ENCODE measurements around the gene LONRF2. TPM values are rescaled to one million over a fixed set of nuclear protein-coding genes. Genes with fewer than 3 reads are reported as not detected.

Gene LONRF2
- total RNA-seq, 1 experiment from 2014 or later: not detected

- DNase-seq: no peak
- Histone ChIP-seq H3K27me3 (replicated peaks; ENCODE audit: control insufficient read depth, insufficient read depth, low read length) (no peaks in the 10 kb centered on the region; the same call in 1 of the 2 replicates), H3K36me3 (ENCODE audit: control insufficient read depth, insufficient read depth, low read length) (no peaks in the 10 kb centered on the region), H3K9me3 (no peaks in the 10 kb centered on the region), H3K4me3 (ENCODE audit: low read depth, low read length) (no peak overlapping the region), H3K4me1 (no peaks in the 10 kb centered on the region)
- BruUV-seq (replicated peaks): no TSS peak
- no peaks in the 10 kb centered on the region for H3K9me3 Mint-ChIP-seq (ENCODE audit: unreplicated experiment)
- H3K4me3 Mint-ChIP-seq (ENCODE audit: unreplicated experiment): no peak overlapping the region
- H3K4me1 Mint-ChIP-seq (ENCODE audit: low read depth, unreplicated experiment): no peaks in the 10 kb centered on the region
- intact Hi-C loops (cut with micrococcal nuclease; ENCODE audit: unreplicated experiment): no loop called here
- ChIA-PET CTCF (no interaction called here), POLR2A (no interaction called here)
- H3K27ac Mint-ChIP-seq (ENCODE audit: unreplicated experiment): no peak overlapping the region
- H3K36me3 Mint-ChIP-seq (ENCODE audit: insufficient read depth, unreplicated experiment): no peaks in the 10 kb centered on the region
- H3K27me3 Mint-ChIP-seq (ENCODE audit: insufficient read depth, unreplicated experiment): peaks cover 14% of the 10 kb centered on the region
- TF ChIP-seq, protein P1, sequence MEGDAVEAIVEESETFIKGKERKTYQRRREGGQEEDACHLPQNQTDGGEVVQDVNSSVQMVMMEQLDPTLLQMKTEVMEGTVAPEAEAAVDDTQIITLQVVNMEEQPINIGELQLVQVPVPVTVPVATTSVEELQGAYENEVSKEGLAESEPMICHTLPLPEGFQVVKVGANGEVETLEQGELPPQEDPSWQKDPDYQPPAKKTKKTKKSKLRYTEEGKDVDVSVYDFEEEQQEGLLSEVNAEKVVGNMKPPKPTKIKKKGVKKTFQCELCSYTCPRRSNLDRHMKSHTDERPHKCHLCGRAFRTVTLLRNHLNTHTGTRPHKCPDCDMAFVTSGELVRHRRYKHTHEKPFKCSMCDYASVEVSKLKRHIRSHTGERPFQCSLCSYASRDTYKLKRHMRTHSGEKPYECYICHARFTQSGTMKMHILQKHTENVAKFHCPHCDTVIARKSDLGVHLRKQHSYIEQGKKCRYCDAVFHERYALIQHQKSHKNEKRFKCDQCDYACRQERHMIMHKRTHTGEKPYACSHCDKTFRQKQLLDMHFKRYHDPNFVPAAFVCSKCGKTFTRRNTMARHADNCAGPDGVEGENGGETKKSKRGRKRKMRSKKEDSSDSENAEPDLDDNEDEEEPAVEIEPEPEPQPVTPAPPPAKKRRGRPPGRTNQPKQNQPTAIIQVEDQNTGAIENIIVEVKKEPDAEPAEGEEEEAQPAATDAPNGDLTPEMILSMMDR (IDR thresholded peaks at IDR 0.05; ENCODE audit: insufficient read depth in 1 of 2, low read depth in 1 of 2, low read length in 1 of 2, severe bottlenecking in 1 of 2, unreplicated experiment in 1 of 2): no peak
Observed at GRCh38 chr2:100269889-100270288, 52.4 kb downstream of the LONRF2 start.

GRCh38 chr2:100268986-100269385 is 53.3 kb downstream of the LONRF2 start:
- TF ChIP-seq, protein P1 (IDR thresholded peaks at IDR 0.05; ENCODE audit: insufficient read depth in 1 of 2, low read depth in 1 of 2, low read length in 1 of 2, severe bottlenecking in 1 of 2, unreplicated experiment in 1 of 2): no peak
- H3K9me3 ChIP-seq: no peaks in the 10 kb centered on the region
- intact Hi-C loops (cut with micrococcal nuclease; ENCODE audit: unreplicated experiment): no loop called here
- H3K27me3 Mint-ChIP-seq (ENCODE audit: insufficient read depth, unreplicated experiment): peaks cover 14% of the 10 kb centered on the region
- H3K9me3 Mint-ChIP-seq (ENCODE audit: unreplicated experiment): no peaks in the 10 kb centered on the region
- no peak overlapping the region for H3K27ac Mint-ChIP-seq (ENCODE audit: unreplicated experiment)
- H3K27me3 ChIP-seq (replicated peaks; ENCODE audit: control insufficient read depth, insufficient read depth, low read length): no peaks in the 10 kb centered on the region; the same call in 1 of the 2 replicates
- H3K4me1 Mint-ChIP-seq (ENCODE audit: low read depth, unreplicated experiment): no peaks in the 10 kb centered on the region
- CTCF ChIA-PET: no interaction called here
- POLR2A ChIA-PET: no interaction called here
- DNase-seq: no peak
- no peak overlapping the region for H3K4me3 ChIP-seq (ENCODE audit: low read depth, low read length)
- H3K4me3 Mint-ChIP-seq (ENCODE audit: unreplicated experiment): no peak overlapping the region
- no peaks in the 10 kb centered on the region for H3K4me1 ChIP-seq
- no TSS peak for BruUV-seq (replicated peaks)
- H3K36me3 ChIP-seq (ENCODE audit: control insufficient read depth, insufficient read depth, low read length): no peaks in the 10 kb centered on the region
- H3K36me3 Mint-ChIP-seq (ENCODE audit: insufficient read depth, unreplicated experiment): no peaks in the 10 kb centered on the region

- H3K4me1 Mint-ChIP-seq (ENCODE audit: low read depth, unreplicated experiment): no peaks in the 10 kb centered on the region
- Histone ChIP-seq H3K36me3 (ENCODE audit: control insufficient read depth, insufficient read depth, low read length) (no peaks in the 10 kb centered on the region), H3K4me3 (ENCODE audit: low read depth, low read length) (no peak overlapping the region), H3K9me3 (no peaks in the 10 kb centered on the region), H3K27me3 (replicated peaks; ENCODE audit: control insufficient read depth, insufficient read depth, low read length) (no peaks in the 10 kb centered on the region; the same call in 1 of the 2 replicates), H3K4me1 (no peaks in the 10 kb centered on the region)
- H3K4me3 Mint-ChIP-seq (ENCODE audit: unreplicated experiment): no peak overlapping the region
- no peaks in the 10 kb centered on the region for H3K9me3 Mint-ChIP-seq (ENCODE audit: unreplicated experiment)
- no peak overlapping the region for H3K27ac Mint-ChIP-seq (ENCODE audit: unreplicated experiment)
- intact Hi-C loops (cut with micrococcal nuclease; ENCODE audit: unreplicated experiment): no loop called here
- CTCF ChIA-PET: no interaction called here
- TF ChIP-seq, protein P1 (IDR thresholded peaks at IDR 0.05; ENCODE audit: insufficient read depth in 1 of 2, low read depth in 1 of 2, low read length in 1 of 2, severe bottlenecking in 1 of 2, unreplicated experiment in 1 of 2): no peak
- no peaks in the 10 kb centered on the region for H3K36me3 Mint-ChIP-seq (ENCODE audit: insufficient read depth, unreplicated experiment)
- H3K27me3 Mint-ChIP-seq (ENCODE audit: insufficient read depth, unreplicated experiment): peaks cover 14% of the 10 kb centered on the region
- POLR2A ChIA-PET: no interaction called here
- no TSS peak for BruUV-seq (replicated peaks)
- DNase-seq: no peak
Observed at GRCh38 chr2:100267751-100268150, 54.5 kb downstream of the LONRF2 start.
